Astrocyte of the cerebellum (primary cell): Measurements from ENCODE around the gene OSGEP.

Experiments
- DNase-seq: peaks from one replicate; pipeline ENCODE4 v3.0.0-alpha.2; 2011; ENCODE audit warnings: low read depth
- H3K4me3 ChIP-seq: 2 replicates; pipeline ENCODE4 v1.5.1; 2011; ENCODE audit warnings: mild to moderate bottlenecking, low read depth, low read length, moderate library complexity
- CTCF ChIP-seq: IDR thresholded peaks from 2 replicates; pipeline ENCODE4 v1.5.1; 2012; ENCODE audit warnings: low read length, low read depth, moderate library complexity, mild to moderate bottlenecking; ENCODE audit errors: missing control alignments
- in situ Hi-C: cut with HindIII; loops from 2 replicates; pipeline ENCODE4 v1.10.0; 2017; ENCODE audit warnings: low sequenced_read_pairs

Gene OSGEP

GRCh38 chr14:20427231-20428009 is 27.2 kb downstream of the OSGEP start:
- no peak overlapping the region for H3K4me3 ChIP-seq
- peak; percentile 35 for DNase-seq
- TF ChIP-seq CTCF: no peak
- in situ Hi-C loops: no loop called here

- no peak for DNase-seq
- no peak for TF ChIP-seq CTCF
- no peak overlapping the region for H3K4me3 ChIP-seq
- in situ Hi-C loops: no loop called here
Measured at GRCh38 chr14:20424851-20425250, 29.8 kb downstream of the OSGEP start.

- in situ Hi-C loops: no loop called here
- no peak for TF ChIP-seq CTCF
- DNase-seq: no peak
- no peak overlapping the region for H3K4me3 ChIP-seq
Measured at GRCh38 chr14:20422886-20423285, 31.7 kb downstream of the OSGEP start.

- in situ Hi-C loops: no loop called here
- no peak for DNase-seq
- H3K4me3 ChIP-seq: no peak overlapping the region
- TF ChIP-seq CTCF: no peak
Measured at GRCh38 chr14:20421267-20421666, 33.3 kb downstream of the OSGEP start.

GRCh38 chr14:20419419-20419818 is 35.2 kb downstream of the OSGEP start:
- DNase-seq: no peak
- in situ Hi-C loops: no loop called here
- H3K4me3 ChIP-seq: no peak overlapping the region
- no peak for TF ChIP-seq CTCF

- in situ Hi-C loops: no loop called here
- DNase-seq: no peak
- H3K4me3 ChIP-seq: no peak overlapping the region
- no peak for TF ChIP-seq CTCF
Measured at GRCh38 chr14:20418501-20418909, 36.1 kb downstream of the OSGEP start.
